ENCODE results near the gene ZBTB4. TPM values are rescaled to one million over a fixed set of nuclear protein-coding genes. Genes with fewer than 3 reads are reported as not detected.
A peak's percentile ranks its signal among the peaks of the same experiment; 100 is the strongest.

ZBTB4 gene
- total RNA-seq, 1 experiment from 2014 or later = 14.4 TPM

- Histone ChIP-seq H3K4me2 (ENCODE audit: insufficient read depth, insufficient read length, low read length) (no peak overlapping the region), H3K79me1 (ENCODE audit: insufficient read depth, low read depth, low read length, poor library complexity, severe bottlenecking) (no peaks in the 10 kb centered on the region), H2BK12ac (ENCODE audit: insufficient read length, low read depth, low read length) (no peak overlapping the region), H2AFZ (ENCODE audit: low read length) (no peak overlapping the region), H4K20me1 (ENCODE audit: control insufficient read depth, insufficient read depth, insufficient read length) (no peaks in the 10 kb centered on the region), H3K4ac (ENCODE audit: low read depth, low read length) (no peak overlapping the region), H4K5ac (ENCODE audit: insufficient read length, low read depth, low read length) (no peak overlapping the region), H3K9ac (ENCODE audit: extremely low read depth, insufficient read length, low read length) (no peak overlapping the region), H4K91ac (ENCODE audit: insufficient read length, low read depth, low read length) (no peak overlapping the region), H4K8ac (replicated peaks; ENCODE audit: insufficient read length, low read depth, low read length) (no peak overlapping the region), H3K79me2 (ENCODE audit: insufficient read depth, low read length) (0 out of 2 replicates have a peak, but pooled peaks cover 1% of the 10 kb centered on the region), H3K56ac (ENCODE audit: insufficient read length, low read depth, low read length) (no peak overlapping the region), H3K14ac (ENCODE audit: insufficient read depth, low read length) (no peak overlapping the region), H3K27ac (ENCODE audit: insufficient read length, low read depth, low read length) (no peak overlapping the region), H2BK15ac (ENCODE audit: low read depth, low read length) (no peak overlapping the region), H3K23ac (ENCODE audit: insufficient read length, low read depth, low read length) (no peak overlapping the region), H2BK120ac (ENCODE audit: low read depth, low read length, poor library complexity, severe bottlenecking) (no peak overlapping the region), H2AK5ac (ENCODE audit: insufficient read length, low read length) (no peak overlapping the region), H3K27me3 (ENCODE audit: insufficient read depth, low read length) (no peaks in the 10 kb centered on the region), H2BK20ac (ENCODE audit: low read depth, low read length, poor library complexity, severe bottlenecking) (no peak overlapping the region), H3K18ac (ENCODE audit: insufficient read length, low read depth, low read length) (no peak overlapping the region), H2BK5ac (ENCODE audit: insufficient read length, low read length) (no peak overlapping the region), H3K23me2 (ENCODE audit: insufficient read length, low read depth, low read length, poor library complexity, severe bottlenecking) (no peaks in the 10 kb centered on the region), H3K9me3 (ENCODE audit: control insufficient read depth, low read depth, low read length) (no peaks in the 10 kb centered on the region), H3T11ph (ENCODE audit: low read length) (no peak overlapping the region), H3K4me1 (ENCODE audit: insufficient read depth, low read length) (no peaks in the 10 kb centered on the region)
- Mint-ChIP-seq H3K27ac (no peak overlapping the region), H3K4me1 (no peaks in the 10 kb centered on the region), H3K36me3 (ENCODE audit: insufficient read depth in 1 of 3, low read depth in 3 of 3) (peaks cover 64 to 93% (median 89%) of the 10 kb centered on the region in 3 experiments), H3K9me3 (no peaks in the 10 kb centered on the region), H3K4me3 (no peak overlapping the region), H3K27me3 (ENCODE audit: low read depth) (no peaks in the 10 kb centered on the region)
- peak; percentile 58 for TF ChIP-seq CTCF (conservative IDR thresholded peaks at IDR 0.05)
- no CpG with 5 or more reads among the region's 14 CpGs for WGBS (ENCODE audit: extremely low coverage, insufficient read length, low lambda C conversion rate)
- DNase-seq = no peak
Observed at GRCh38 chr17:7502987-7503386, 23.6 kb upstream of the ZBTB4 start.
